GM13976 (cell line): Measurements from ENCODE around the gene PRRT4.
A peak's percentile ranks its signal among the peaks of the same experiment; 100 is the strongest.

Experiments used
- DNase-seq: peaks from one replicate; pipeline ENCODE4 v3.0.0; 2012; ENCODE audit warnings: low spot score
- CTCF ChIP-seq: IDR thresholded peaks from 2 replicates; pipeline ENCODE4 v1.5.1; 2012; ENCODE audit warnings: borderline replicate concordance, mild to moderate bottlenecking; ENCODE audit not compliant: insufficient read depth; ENCODE audit errors: extremely low read depth, missing control alignments, control extremely low read depth
- in situ Hi-C: fragments of 300-500 bp; cut with MboI; formaldehyde crosslinking; loops from one replicate; pipeline ENCODE4 v1.12.0; 2022; ENCODE audit warnings: low sequenced_read_pairs, mixed read lengths, inconsistent platforms; ENCODE audit not compliant: unreplicated experiment

Gene PRRT4

DNA sequence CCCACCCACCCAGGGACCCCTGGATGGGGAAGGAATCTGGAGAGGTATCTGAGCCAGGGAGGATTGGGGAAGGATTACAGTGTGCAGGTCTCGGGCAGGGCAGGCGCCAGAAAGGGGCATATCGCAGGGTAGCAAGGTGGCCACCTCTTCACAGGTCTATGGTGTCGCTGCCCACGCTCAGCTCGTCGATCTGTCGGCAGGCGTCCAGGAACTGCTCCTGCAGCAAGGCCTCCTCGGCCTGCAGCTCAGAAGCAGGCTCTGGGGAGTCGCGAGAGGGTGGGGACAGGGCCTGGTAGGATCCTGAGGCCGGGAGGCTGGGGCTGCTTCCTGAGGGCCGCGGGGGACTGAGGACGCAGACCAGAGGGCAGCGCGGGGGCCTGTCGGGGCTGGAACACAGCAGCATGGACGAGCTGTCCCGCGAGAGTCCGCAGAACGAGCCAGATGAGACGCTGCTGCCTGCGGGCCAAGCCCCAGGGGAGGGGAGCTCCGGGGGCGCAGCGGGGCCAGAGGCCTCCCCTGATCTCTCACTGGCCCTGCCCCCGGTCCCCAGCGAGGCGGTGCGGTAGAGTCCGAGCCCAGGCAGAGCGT is 10.7 kb downstream of the PRRT4 start:
- TF ChIP-seq CTCF: no peak
- in situ Hi-C loops: no loop called here
- DNase-seq: no peak

- TF ChIP-seq CTCF: no peak
- DNase-seq: no peak
- in situ Hi-C loops: no loop called here
These were observed 12.0 kb downstream of the PRRT4 start for GRCh38 chr7:128349466-128349825.

DNA sequence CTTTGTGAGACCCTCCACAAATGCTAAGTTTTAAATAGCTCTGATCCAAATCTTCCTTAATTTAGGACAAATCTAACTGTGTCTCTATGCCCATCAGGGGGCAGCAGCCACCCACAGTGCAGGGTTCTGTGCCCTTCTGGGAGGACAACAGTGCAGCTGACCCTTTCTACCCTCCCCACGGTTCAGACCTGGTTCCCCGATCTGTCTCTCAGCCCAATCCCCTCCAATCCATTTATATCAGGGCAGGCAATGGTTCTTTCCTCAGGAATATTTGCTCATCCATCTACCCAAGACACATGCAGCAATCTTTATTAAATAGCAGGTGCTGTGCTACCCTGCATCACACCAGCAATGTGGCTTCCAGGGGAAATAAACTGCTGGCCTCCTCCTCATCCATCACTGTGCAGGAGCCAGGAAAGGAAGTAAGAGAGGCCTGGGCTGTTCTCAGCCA is 13.8 kb downstream of the PRRT4 start:
- peak; percentile 51 for TF ChIP-seq CTCF
- no peak for DNase-seq
- in situ Hi-C loops: no loop called here

DNA sequence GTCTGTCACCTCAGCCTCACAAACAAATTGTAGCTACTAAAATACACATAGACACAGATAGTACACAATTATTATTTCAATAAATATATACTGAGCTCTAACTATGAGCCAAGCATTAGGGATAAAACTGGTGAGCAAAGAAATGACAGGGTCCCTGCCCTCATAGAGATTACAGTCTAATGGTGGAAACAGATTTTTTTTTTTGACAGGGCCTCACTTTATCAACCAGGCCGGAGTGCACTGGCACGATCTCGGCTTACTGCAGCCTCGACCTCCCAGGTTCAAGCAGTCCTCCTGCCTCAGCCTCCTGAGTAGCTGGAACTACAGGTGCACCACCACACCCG is 17.1 kb downstream of the PRRT4 start:
- no peak for DNase-seq
- in situ Hi-C loops: no loop called here
- no peak for TF ChIP-seq CTCF

- TF ChIP-seq CTCF: no peak
- in situ Hi-C loops: no loop called here
These were observed 17.7 kb downstream of the PRRT4 start, which contains the start of gene RBM28 for GRCh38 chr7:128343554-128344430. RBM28 (minus strand) TSS chr7:128343908; CDS start chr7:128343793, 115 bp downstream.

DNA sequence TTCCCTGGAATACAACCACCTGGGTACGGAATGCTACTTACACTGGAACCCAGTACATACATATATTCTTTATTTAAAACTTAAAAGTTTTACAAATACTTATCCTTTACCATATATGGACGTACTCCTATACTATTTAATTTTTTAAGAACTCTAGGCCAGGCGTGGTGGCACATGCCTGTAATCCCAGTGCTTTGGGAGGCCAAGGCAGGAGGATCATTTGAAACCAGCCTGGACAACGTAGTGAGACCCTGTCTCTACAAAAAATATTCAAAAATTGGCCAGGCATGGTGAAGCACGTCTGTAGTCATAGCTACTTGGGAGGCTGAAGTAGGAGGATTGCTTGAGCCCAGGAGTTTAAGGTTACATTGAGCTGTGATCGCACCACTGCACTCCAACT is 19.8 kb downstream of the PRRT4 start:
- DNase-seq: no peak
- no peak for TF ChIP-seq CTCF
- in situ Hi-C loops: no loop called here

More at GRCh38 chr7:128343554-128344430, 17.7 kb downstream of the PRRT4 start, which contains the start of gene RBM28:
- DNase-seq: peak; percentile 93
